Stimulated activated CD4-positive, alpha-beta T cell treated with anti-CD3 and anti-CD28 coated beads, Interleukin-1b, Interleukin-23, amount 100 ng/mL, for 24 hours (primary cell): ENCODE results near the gene CTPS1.

Experiments used
- DNase-seq, 4 experiments: peaks; one replicate each; pipeline ENCODE4 v3.0.0-alpha.2; 2020; ENCODE audit warnings: low read depth in 4 of 4, low spot score in 1 of 4

The CTPS1 gene

GRCh38 chr1:41022424-41022823 is 42.9 kb downstream of the CTPS1 start:
- no peak for DNase-seq

GRCh38 chr1:41023279-41023990 is 43.9 kb downstream of the CTPS1 start:
- DNase-seq, result no peak

- DNase-seq, result no peak
Measured at GRCh38 chr1:41024953-41025352, 45.5 kb downstream of the CTPS1 start.

GRCh38 chr1:41025979-41026819 is 46.7 kb downstream of the CTPS1 start:
- DNase-seq, result no peak

- DNase-seq, result no peak
Measured at GRCh38 chr1:41028034-41028642, 48.6 kb downstream of the CTPS1 start.

GRCh38 chr1:41030872-41031616 is 51.5 kb downstream of the CTPS1 start:
- no peak for DNase-seq

- no peak for DNase-seq
Measured at GRCh38 chr1:41032147-41032546, 52.7 kb downstream of the CTPS1 start.

- no peak for DNase-seq
Measured at GRCh38 chr1:41033272-41033671, 53.8 kb downstream of the CTPS1 start.

GRCh38 chr1:41037116-41037903 is 57.8 kb downstream of the CTPS1 start:
- DNase-seq, result no peak

- DNase-seq, result no peak
Measured at GRCh38 chr1:41038110-41038509, 58.6 kb downstream of the CTPS1 start.

GRCh38 chr1:41041614-41042270 is 62.2 kb downstream of the CTPS1 start:
- no peak for DNase-seq

GRCh38 chr1:41044187-41044586 is 64.7 kb downstream of the CTPS1 start:
- no peak for DNase-seq

GRCh38 chr1:41045740-41046139 is 66.2 kb downstream of the CTPS1 start:
- DNase-seq, result no peak

GRCh38 chr1:41046347-41046775 is 66.9 kb downstream of the CTPS1 start:
- no peak for DNase-seq

- no peak for DNase-seq
Measured at GRCh38 chr1:41048540-41048939, 69.0 kb downstream of the CTPS1 start.

GRCh38 chr1:41051022-41051421 is 71.5 kb downstream of the CTPS1 start:
- DNase-seq, result no peak

- no peak for DNase-seq
Measured at GRCh38 chr1:41053316-41053715, 73.8 kb downstream of the CTPS1 start.

- DNase-seq, result no peak
Measured at GRCh38 chr1:41056907-41057306, 77.4 kb downstream of the CTPS1 start.
